H1 (cell line): Measurements from ENCODE around the gene CAMP. TPM values are rescaled to one million over a fixed set of nuclear protein-coding genes. Genes with fewer than 3 reads are reported as not detected.

Source experiments
- CTCF ChIA-PET: fragments of 300-600 bp; sonication (Branson Sonifier 250); formaldehyde crosslinking; loops from one replicate; lab custom pipeline; 2021; ENCODE audit not compliant: partially characterized antibody; lab: Charles Lee
- POLR2A ChIA-PET: fragments of 300-600 bp; sonication (Branson Sonifier 250); formaldehyde crosslinking; loops from one replicate; lab custom pipeline; 2021; ENCODE audit warnings: inconsistent platforms; ENCODE audit not compliant: partially characterized antibody; lab: Charles Lee
- DNase-seq, 2 experiments: peaks; one replicate each; pipeline versions ENCODE4 v3.0.0 to v3.0.0-alpha.2; 2010 to 2022; ENCODE audit warnings: low spot score in 2 of 2, low read depth in 1 of 2, mixed read lengths in 1 of 2
- FAIRE-seq: peaks from 2 replicates; lab custom pipeline; 2011; peaks lifted over from hg19 to GRCh38; lab: Jason Lieb, UNC
- H2AFZ ChIP-seq: 2 replicates; pipeline ENCODE4 v1.8.1; 2012; ENCODE audit warnings: low read length, inconsistent platforms
- H2AK5ac ChIP-seq: 2 replicates; pipeline ENCODE4 v1.6.1; 2013; ENCODE audit warnings: low read depth, low read length
- H2BK120ac ChIP-seq: replicated peaks from 2 replicates; pipeline ENCODE3; 2013; ENCODE audit warnings: low read depth, low read length, inconsistent platforms
- H2BK12ac ChIP-seq: 2 replicates; pipeline ENCODE4 v1.6.1; 2013; ENCODE audit warnings: low read depth, low read length
- H2BK15ac ChIP-seq: 2 replicates; pipeline ENCODE4 v1.6.1; 2013; ENCODE audit warnings: low read length
- H2BK20ac ChIP-seq: 2 replicates; pipeline ENCODE4 v1.6.1; 2013; ENCODE audit warnings: low read length
- H2BK5ac ChIP-seq: 2 replicates; pipeline ENCODE4 v1.6.1; 2013; ENCODE audit warnings: low read depth, low read length
- H3K14ac ChIP-seq: 2 replicates; pipeline ENCODE4 v1.6.1; 2013; ENCODE audit warnings: inconsistent platforms; ENCODE audit not compliant: insufficient read length
- H3K18ac ChIP-seq: 2 replicates; pipeline ENCODE4 v1.6.1; 2013; ENCODE audit warnings: low read length; ENCODE audit errors: extremely low read depth
- H3K23ac ChIP-seq: 2 replicates; pipeline ENCODE4 v1.6.1; 2013; ENCODE audit warnings: inconsistent platforms; ENCODE audit not compliant: insufficient read length
- H3K23me2 ChIP-seq: 2 replicates; pipeline ENCODE4 v1.6.1; 2013; ENCODE audit warnings: low read depth, low read length
- H3K27ac ChIP-seq: 2 replicates; pipeline ENCODE4 v1.6.1; 2011; ENCODE audit warnings: low read depth, low read length, inconsistent platforms
- H3K27me3 ChIP-seq, 4 experiments: replicated peaks in 1 of 4; 1 replicate in 1 of 4; 2 replicates in 3 of 4; pipeline versions ENCODE4 v1.6.1 to v1.8.1; 2011 to 2013; ENCODE audit warnings: low read length in 3 of 4, mild to moderate bottlenecking in 3 of 4, inconsistent platforms in 2 of 4, mixed read lengths in 2 of 4, moderate library complexity in 1 of 4; ENCODE audit not compliant: control insufficient read depth in 3 of 4, insufficient read depth in 3 of 4; ENCODE audit errors: extremely low read depth in 1 of 4
- H3K36me3 ChIP-seq, 4 experiments: 2 replicates each; pipeline versions ENCODE4 v1.6.1 to v1.8.1; 2011 to 2013; ENCODE audit warnings: mild to moderate bottlenecking in 4 of 4, low read length in 3 of 4, moderate library complexity in 2 of 4, control low read depth in 1 of 4, inconsistent platforms in 1 of 4; ENCODE audit not compliant: insufficient read depth in 4 of 4, control insufficient read depth in 2 of 4
- H3K4ac ChIP-seq: replicated peaks from 2 replicates; pipeline ENCODE3; 2013; ENCODE audit warnings: low read length, low read depth, mixed read lengths, inconsistent platforms; ENCODE audit not compliant: insufficient read length
- H3K4me1 ChIP-seq, 4 experiments: replicated peaks in 1 of 4; 1 replicate in 1 of 4; 2 replicates in 3 of 4; pipeline versions ENCODE4 v1.6.1 to v1.8.1; 2011 to 2013; ENCODE audit warnings: low read length in 3 of 4, inconsistent platforms in 2 of 4, mixed read lengths in 1 of 4; ENCODE audit not compliant: insufficient read depth in 4 of 4, control insufficient read depth in 3 of 4
- H3K4me2 ChIP-seq, 2 experiments: 2 replicates each; pipeline versions ENCODE4 v1.6.1 to v1.8.1; 2011 to 2013; ENCODE audit warnings: low read depth in 2 of 2, low read length in 2 of 2, control low read depth in 1 of 2, inconsistent platforms in 1 of 2, mild to moderate bottlenecking in 1 of 2; ENCODE audit not compliant: insufficient read depth in 1 of 2
- H3K4me3 ChIP-seq, 4 experiments: fragments of 200-600, 300-600 bp in 1 of 4; sonication (generic), shearing (Covaris generic), sonication (Bioruptor Twin) in 1 of 4; 2 replicates each; pipeline versions ENCODE4 v1.5.1 to v1.8.1; 2011 to 2016; ENCODE audit warnings: low read length in 4 of 4, low read depth in 3 of 4, control low read depth in 2 of 4, inconsistent platforms in 2 of 4, mild to moderate bottlenecking in 2 of 4, mixed read lengths in 1 of 4, moderate library complexity in 1 of 4; ENCODE audit not compliant: insufficient read depth in 2 of 4; ENCODE audit errors: extremely low read depth in 1 of 4
- H3K56ac ChIP-seq: replicated peaks from 2 replicates; pipeline ENCODE3; 2013; ENCODE audit warnings: low read depth, mild to moderate bottlenecking, mixed read lengths, low read length, inconsistent platforms; ENCODE audit not compliant: insufficient read length
- H3K79me1 ChIP-seq: 2 replicates; pipeline ENCODE4 v1.6.1; 2013; ENCODE audit warnings: low read depth, low read length, control low read depth
- H3K79me2 ChIP-seq, 2 experiments: 2 replicates each; pipeline versions ENCODE4 v1.6.1 to v1.8.1; 2012 to 2013; ENCODE audit warnings: low read length in 2 of 2, mild to moderate bottlenecking in 2 of 2, inconsistent platforms in 1 of 2; ENCODE audit not compliant: insufficient read depth in 2 of 2, control insufficient read depth in 1 of 2
- H3K9ac ChIP-seq, 4 experiments: replicated peaks in 1 of 4; 1 replicate in 1 of 4; 2 replicates in 3 of 4; pipeline versions ENCODE4 v1.6.1 to v1.8.1; 2011 to 2013; ENCODE audit warnings: low read depth in 3 of 4, low read length in 3 of 4, control low read depth in 2 of 4, mild to moderate bottlenecking in 2 of 4, moderate library complexity in 2 of 4, inconsistent platforms in 1 of 4; ENCODE audit errors: extremely low read depth in 1 of 4
- H3K9me3 ChIP-seq, 2 experiments: 2 replicates each; pipeline versions ENCODE4 v1.6.1 to v1.8.1; 2012 to 2013; ENCODE audit warnings: mild to moderate bottlenecking in 2 of 2, moderate library complexity in 2 of 2, control low read depth in 1 of 2, inconsistent platforms in 1 of 2, low read depth in 1 of 2, low read length in 1 of 2, mixed read lengths in 1 of 2; ENCODE audit not compliant: insufficient read depth in 2 of 2
- H4K20me1 ChIP-seq, 2 experiments: replicated peaks in 1 of 2; 2 replicates each; pipeline versions ENCODE3 to v1.8.1; 2011 to 2013; ENCODE audit warnings: inconsistent platforms in 2 of 2, low read length in 2 of 2, mild to moderate bottlenecking in 1 of 2; ENCODE audit not compliant: insufficient read depth in 2 of 2, control insufficient read depth in 1 of 2
- H4K5ac ChIP-seq: 2 replicates; pipeline ENCODE4 v1.6.1; 2013; ENCODE audit warnings: low read length, low read depth, mixed read lengths, inconsistent platforms; ENCODE audit not compliant: insufficient read length
- H4K8ac ChIP-seq: 2 replicates; pipeline ENCODE4 v1.8.0; 2013; ENCODE audit warnings: mild to moderate bottlenecking, moderate library complexity, low read length, inconsistent platforms; ENCODE audit not compliant: insufficient read depth; ENCODE audit errors: extremely low read depth
- H4K91ac ChIP-seq: replicated peaks from 2 replicates; pipeline ENCODE3; 2013; ENCODE audit warnings: low read length, mixed read lengths, inconsistent platforms; ENCODE audit not compliant: insufficient read length
- BCL11A ChIP-seq, 2 experiments: IDR thresholded peaks; one replicate each; pipeline ENCODE4 v1.6.1; 2011; ENCODE audit warnings: low read depth in 2 of 2, low read length in 2 of 2, mild to moderate bottlenecking in 2 of 2
- BRCA1 ChIP-seq: IDR thresholded peaks from 2 replicates; pipeline ENCODE4 v1.6.1; 2012; ENCODE audit warnings: low read depth, low read length, improper control_type of control experiment
- CBX5 ChIP-seq: fragments of 300-800, 300-1000 bp; sonication (generic); IDR thresholded peaks from 2 replicates; pipeline ENCODE4 v1.7.1; 2016; ENCODE audit warnings: antibody characterized with exemption, low read length, low read depth
- CREB1 ChIP-seq: IDR thresholded peaks from 2 replicates; pipeline ENCODE4 v1.6.1; 2012; ENCODE audit warnings: inconsistent platforms
- CTBP2 ChIP-seq: IDR thresholded peaks from 2 replicates; pipeline ENCODE4 v1.7.0; 2011; ENCODE audit warnings: borderline replicate concordance, mild to moderate bottlenecking, moderate library complexity, mixed read lengths, low read length; ENCODE audit not compliant: insufficient read depth, insufficient read length
- EGR1 ChIP-seq: IDR thresholded peaks from 2 replicates; pipeline ENCODE4 v1.6.1; 2011; ENCODE audit warnings: low read depth, low read length, borderline replicate concordance
- JUN ChIP-seq: IDR thresholded peaks from 2 replicates; pipeline ENCODE4 v1.6.1; 2011; ENCODE audit warnings: low read depth, mild to moderate bottlenecking, improper control_type of control experiment, low read length
- KDM5A ChIP-seq: fragments of 200-600 bp; IDR thresholded peaks from 2 replicates; pipeline ENCODE4 v1.7.1; 2012; ENCODE audit warnings: mild to moderate bottlenecking, low read length, inconsistent platforms, mixed read lengths
- MAFK ChIP-seq: IDR thresholded peaks from 2 replicates; pipeline ENCODE4 v1.6.1; 2012; ENCODE audit warnings: low read depth, mild to moderate bottlenecking, improper control_type of control experiment, low read length
- PHF8 ChIP-seq: fragments of 200-600 bp; sonication (generic); conservative IDR thresholded peaks from 2 replicates; pipeline ENCODE4 v1.7.1; 2012; ENCODE audit warnings: low read depth, mild to moderate bottlenecking, inconsistent platforms, low read length, moderate library complexity
- WGBS, 2 experiments: shearing (Covaris generic) in 1 of 2; methylation state at CpG; one replicate each; pipeline versions ENCODE4 v1.1.6 to v1.1.7; 2013 to 2015; ENCODE audit warnings: low lambda C conversion rate in 2 of 2, mixed read lengths in 2 of 2, inconsistent platforms in 1 of 2, low coverage in 1 of 2, missing lambda C conversion rate in 1 of 2; ENCODE audit not compliant: insufficient replicate concordance in 2 of 2, insufficient coverage in 1 of 2, insufficient read length in 1 of 2; ENCODE audit errors: extremely low coverage in 1 of 2, missing lambda C conversion rate in 1 of 2; 5-methylcytosine and 5-hydroxymethylcytosine counted together
- polyA plus RNA-seq, 7 experiments: library from polyadenylated mRNA; depleted of rRNA in 3 of 7; stranded (reverse) in 5 of 7; unstranded in 2 of 7; fragments of >200 nt in 5 of 7; fragments of 200-250 nt in 2 of 7; gene quantifications; 1 replicate in 5 of 7; 2 replicates in 1 of 7; 4 replicates in 1 of 7; pipeline versions ENCODE4 v1.2.1 to v1.2.3, GENCODE V29; 2011 to 2013; ENCODE audit warnings: missing spikeins in 2 of 7, mixed read lengths in 2 of 7
- total RNA-seq: library from RNA; stranded (reverse); fragmentation: NEBNext Ultra II Directional; extraction: Animal tissue kit (Norgen Biotek cat#: 25700); gene quantifications from 2 replicates; pipeline ENCODE4 v1.2.1, GENCODE V29; 2021
- TF ChIP-seq, protein P1 (sequence below): IDR thresholded peaks from 2 replicates; pipeline ENCODE4 v1.6.1; 2012; ENCODE audit warnings: inconsistent platforms

CAMP gene
- total and polyA plus RNA-seq, 2 of the 8 experiments (the other 6 are each of a cell fraction or from before 2014, with no cell fraction given): not detected

DNA sequence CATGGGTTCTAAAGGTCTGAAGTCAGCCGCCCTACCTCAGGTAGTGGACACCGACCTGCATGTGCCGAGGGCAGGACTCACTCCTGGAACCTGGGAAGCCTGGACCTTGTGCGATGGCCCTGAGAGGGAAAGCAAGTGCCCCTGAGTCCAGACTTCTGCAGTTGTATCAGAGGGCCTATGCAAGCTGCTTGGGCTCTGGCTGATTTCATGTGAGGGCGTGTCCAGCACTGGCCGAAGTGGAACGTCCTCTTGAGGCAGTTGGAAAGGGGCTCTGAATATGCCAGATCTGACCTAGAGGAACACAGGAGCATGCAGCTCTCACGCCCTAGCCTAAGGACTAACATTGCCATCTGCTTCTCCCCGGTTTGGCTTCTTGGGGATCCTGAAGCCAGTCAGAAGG, 2.5 kb upstream of the CAMP start:
- Histone ChIP-seq H3K9ac (no peak overlapping the region), H2AFZ (no peak overlapping the region), H4K8ac (no peak overlapping the region), H3K23me2 (no peaks in the 10 kb centered on the region), H3K18ac (no peak overlapping the region), H4K5ac (no peak overlapping the region), H2AK5ac (no peak overlapping the region), H3K27me3 (peaks cover 0 to 4% (median 0%) of the 10 kb centered on the region in 4 experiments; a peak in 1 of 7 replicates), H2BK120ac (no peak overlapping the region), H3K14ac (no peak overlapping the region), H2BK5ac (no peak overlapping the region), H3K27ac (no peak overlapping the region), H2BK15ac (0 out of 2 replicates have a peak overlapping the region, but pooled peaks have one; percentile 12), H4K20me1 (no peaks in the 10 kb centered on the region), H3K4me2 (no peak overlapping the region), H4K91ac (no peak overlapping the region), H3K9me3 (no peaks in the 10 kb centered on the region), H3K4me1 (no peaks in the 10 kb centered on the region), H3K79me2 (no peaks in the 10 kb centered on the region), H3K4ac (no peak overlapping the region), H2BK12ac (no peak overlapping the region), H3K36me3 (no peaks in the 10 kb centered on the region), H3K4me3 (no peak overlapping the region), H3K79me1 (no peaks in the 10 kb centered on the region), H3K23ac (no peak overlapping the region), H3K56ac (no peak overlapping the region), H2BK20ac (no peak overlapping the region)
- TF ChIP-seq MAFK: no peak
- TF ChIP-seq, protein P1, sequence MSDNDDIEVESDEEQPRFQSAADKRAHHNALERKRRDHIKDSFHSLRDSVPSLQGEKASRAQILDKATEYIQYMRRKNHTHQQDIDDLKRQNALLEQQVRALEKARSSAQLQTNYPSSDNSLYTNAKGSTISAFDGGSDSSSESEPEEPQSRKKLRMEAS: no peak
- no peak for TF ChIP-seq KDM5A
- TF ChIP-seq CBX5: no peak
- no peak for TF ChIP-seq CREB1
- TF ChIP-seq BRCA1: no peak
- TF ChIP-seq JUN: no peak
- TF ChIP-seq BCL11A (IDR thresholded peaks at IDR 0.05; ENCODE audit: low read depth in 2 of 2, low read length in 2 of 2): no peak
- no peak for TF ChIP-seq PHF8
- TF ChIP-seq EGR1: no peak
- TF ChIP-seq CTBP2: no peak
- 90% methylated on average over 9 of the region's 9 CpGs; no CpG with 5 or more reads in 1 of the 2 experiments for WGBS, 2 experiments
- ChIA-PET CTCF (interaction anchor here (1.1 kb wide), 1 partner anchor 16 kb away, joined by 3 read pairs; no protein-coding TSS in a partner anchor), POLR2A (interaction anchor here (1.3 to 1.8 kb wide), 2 partner anchors 20 to 24 kb away, joined by 4 read pairs; partner anchors contain the start of gene ZNF589)
- FAIRE-seq (no peak), DNase-seq (no peak)
